Measurements from ENCODE around the gene GSTM2.

The GSTM2 gene

DNA sequence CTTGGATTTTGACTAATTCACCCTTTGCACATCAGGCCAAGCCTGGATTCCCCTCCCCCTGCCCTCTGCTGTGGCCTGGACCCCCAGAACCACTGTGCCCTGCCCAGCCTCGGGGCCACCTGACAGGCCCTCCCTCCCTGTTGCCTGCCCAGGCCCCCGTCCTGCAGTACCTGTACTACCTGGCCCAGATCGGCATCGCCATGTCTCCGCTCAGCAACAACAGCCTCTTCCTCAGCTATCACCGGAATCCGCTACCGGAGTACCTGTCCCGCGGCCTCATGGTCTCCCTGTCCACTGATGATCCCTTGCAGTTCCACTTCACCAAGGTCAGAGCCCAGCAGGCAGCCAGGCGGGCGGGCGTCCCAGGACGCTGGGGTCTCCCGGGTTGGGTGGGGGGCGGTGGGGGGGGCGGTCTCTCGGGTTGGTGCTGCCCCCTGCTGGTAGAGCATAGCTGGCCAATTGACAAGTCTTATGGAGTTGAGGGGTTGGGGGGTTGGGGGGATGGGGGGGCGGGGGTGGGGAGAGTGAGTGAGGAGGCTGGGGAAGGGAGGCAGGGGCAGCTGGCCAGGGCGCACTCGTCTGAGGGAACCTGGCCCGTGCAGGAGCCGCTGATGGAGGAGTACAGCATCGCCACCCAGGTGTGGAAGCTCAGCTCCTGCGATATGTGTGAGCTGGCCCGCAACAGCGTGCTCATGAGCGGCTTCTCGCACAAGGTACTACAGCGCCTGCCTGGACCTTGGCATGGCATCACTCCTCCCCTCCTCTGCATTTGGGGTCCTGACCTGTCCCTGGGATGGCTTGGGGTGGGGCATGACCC lies 37.6 kb upstream of the GSTM2 start:
- peak; percentile 57 for DNase-seq

DNA sequence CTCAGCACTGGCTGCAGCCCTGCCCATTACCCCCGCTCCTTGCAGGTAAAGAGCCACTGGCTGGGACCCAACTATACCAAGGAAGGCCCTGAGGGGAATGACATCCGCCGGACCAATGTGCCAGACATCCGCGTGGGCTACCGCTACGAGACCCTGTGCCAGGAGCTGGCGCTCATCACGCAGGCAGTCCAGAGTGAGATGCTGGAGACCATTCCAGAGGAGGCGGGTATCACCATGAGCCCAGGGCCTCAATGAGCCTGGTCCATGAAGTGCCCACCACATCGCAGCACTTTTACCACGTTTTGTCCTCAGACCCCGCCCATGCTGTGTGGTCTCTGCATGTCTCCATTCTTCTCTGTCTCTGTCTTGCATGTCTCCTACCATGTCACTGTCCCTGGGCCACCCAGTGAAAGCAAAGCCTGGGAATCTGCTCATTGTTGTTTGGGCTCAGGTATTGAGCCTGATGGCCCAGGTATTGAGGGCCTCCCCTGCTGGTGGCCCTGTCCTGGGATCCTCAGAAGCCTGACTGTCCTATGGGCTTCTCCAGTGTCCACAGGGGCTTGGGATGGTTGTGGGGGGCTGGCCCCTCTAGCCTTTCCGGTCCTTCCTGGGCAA lies 36.9 kb upstream of the GSTM2 start:
- no peak for DNase-seq

DNA sequence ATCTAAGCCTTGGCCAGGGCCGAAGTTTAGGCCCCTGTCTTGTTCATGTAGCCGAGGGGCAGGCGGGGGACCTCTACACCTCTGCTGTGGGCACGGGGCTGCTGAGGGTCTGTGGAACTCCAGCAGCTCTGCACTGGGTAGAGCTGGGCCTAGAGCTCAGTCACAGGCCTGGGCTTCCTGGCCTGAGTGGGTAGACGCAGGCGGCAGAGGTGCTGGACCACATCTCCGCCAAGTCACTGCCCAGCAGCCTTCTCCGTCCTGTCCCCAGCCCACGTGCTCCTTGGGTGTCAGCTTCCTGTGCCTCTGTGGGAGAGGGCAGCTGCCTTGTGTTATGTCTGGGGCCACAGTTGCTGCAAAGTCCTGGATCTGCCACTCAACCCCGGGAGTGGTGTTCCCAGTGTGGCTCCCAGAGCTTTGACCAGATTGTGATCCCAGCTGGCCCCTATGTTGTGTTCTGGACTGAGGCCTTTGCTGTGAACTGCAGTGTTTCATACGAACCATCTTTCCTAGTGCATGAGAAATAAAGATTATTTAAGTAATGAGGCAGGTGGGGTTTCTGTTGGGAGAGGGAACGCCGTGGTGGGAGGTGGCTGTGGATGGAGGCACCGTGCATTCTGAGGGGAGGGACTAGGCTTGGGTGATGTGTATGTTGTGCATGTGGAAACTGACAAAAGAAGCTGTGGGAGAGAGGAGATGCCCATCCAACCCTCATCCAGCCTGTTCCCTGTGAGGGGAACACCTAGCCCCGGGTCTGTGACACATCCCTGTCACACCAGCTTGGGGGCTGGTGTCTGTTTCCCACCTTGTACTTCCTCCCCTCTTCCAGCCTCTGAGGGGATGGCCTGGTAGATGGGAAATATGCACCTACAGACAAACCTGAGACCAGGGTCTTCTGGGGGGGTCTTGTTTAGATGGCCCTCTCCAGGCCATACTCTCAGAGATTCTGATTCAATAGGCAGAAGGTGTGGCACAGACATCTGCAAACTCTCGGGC lies 36.0 kb upstream of the GSTM2 start:
- DNase-seq = no peak

DNA sequence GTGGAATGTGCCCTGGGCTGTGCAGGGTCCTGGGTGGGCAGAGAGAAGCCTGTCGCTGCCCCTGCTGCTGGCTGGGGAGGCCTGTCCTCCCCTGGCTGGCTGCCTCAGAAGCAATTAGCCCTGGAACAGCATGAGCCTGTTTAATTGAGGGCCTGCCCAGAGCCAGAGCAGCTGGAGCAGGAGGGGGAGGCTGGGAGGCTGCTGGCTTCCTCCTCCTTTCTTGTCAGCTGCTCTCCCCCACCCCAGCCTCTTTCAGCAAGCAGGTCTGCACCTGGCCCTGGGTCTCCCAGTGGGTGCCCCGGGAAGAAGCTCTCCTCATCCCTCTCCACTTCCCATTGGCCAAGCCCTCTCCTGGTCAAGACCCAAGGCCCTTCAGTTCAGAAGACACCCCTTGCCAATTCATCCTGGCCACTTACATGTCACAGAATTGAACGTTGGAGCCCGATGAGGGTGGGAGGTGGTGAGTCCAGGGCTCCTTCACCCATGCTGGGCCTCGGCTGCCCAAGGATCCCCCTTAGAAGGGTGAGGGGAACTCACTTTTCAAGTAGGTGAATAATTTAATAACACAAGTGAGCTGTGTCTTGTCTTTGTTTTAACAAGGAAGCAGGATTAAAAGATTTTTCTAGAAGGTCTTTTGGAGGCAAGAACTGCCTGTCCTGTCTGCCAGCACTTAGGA lies 35.0 kb upstream of the GSTM2 start:
- DNase-seq = no peak

DNA sequence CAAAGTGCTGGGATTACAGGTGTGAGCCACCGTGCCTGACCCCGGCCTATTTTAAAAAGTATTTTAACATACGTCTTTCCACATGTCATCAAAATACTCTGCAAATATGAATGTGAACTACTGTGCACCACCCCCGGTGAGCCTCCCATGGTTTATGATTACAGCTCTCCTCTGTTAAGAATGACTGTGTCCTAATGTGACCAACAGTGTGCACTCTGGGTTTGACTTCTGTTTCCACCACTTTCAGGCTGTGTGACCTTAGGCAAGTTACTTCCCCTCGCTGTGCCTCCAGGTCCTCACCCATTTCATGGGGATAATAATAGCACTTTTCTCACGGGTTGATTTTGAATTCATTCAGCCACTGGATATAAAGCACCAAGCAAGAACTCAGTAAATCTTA lies 33.6 kb upstream of the GSTM2 start:
- DNase-seq = no peak

GRCh38 chr1:109634771-109635750 lies 32.8 kb upstream of the GSTM2 start:
- DNase-seq = no peak

DNA sequence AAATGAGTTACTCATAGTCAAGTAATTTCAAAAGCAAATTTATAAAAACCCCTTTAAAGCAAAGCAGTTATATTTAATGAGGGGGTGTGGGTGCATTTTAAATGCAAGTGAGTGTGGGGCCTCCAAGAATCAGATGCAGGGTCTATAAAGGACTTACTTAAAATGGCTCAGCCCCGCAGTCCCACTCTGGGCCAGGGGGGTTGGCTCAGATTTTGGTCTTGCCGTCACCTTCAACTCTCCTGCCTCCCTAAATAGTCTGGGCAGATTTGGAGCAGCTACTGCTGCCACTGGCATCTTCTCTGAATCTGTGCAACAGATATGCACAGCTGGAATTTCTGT lies 32.0 kb upstream of the GSTM2 start:
- no peak for DNase-seq

DNA sequence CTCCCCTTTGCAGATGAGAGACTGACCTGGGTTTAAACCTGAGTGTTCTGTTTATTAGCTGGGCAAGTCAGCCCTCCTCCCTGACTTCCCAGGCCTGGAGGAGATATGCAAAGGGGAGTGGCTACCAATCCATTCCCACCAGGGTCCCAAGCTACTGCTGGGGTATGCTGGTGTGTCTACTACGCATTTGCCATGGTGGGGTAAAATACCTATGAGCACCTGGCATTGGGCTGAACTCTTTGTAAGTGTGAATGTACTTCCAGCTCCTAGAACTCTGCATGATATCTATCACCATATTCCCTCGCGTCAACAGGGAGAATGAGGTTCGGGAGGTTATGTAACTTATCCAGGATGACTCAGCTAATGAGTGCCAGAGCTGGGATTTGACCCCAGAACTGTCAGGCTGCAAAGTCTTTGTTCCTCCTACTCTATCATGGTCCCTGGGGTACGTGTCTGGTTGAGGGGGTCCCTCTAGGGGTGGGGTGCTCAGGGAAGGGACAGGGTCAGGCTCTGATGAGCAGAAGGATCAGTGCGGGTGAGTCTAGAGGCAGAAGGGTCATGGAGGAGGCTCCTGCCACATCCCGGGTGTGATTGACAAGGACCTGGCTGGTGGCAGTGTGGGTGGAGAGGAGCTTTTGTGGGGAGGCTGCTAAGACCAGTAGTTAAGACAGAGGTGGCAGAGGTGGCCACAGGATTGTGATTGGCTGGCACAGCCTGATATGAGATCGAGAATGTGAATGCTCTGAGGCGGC lies 31.5 kb upstream of the GSTM2 start:
- no peak for DNase-seq

- DNase-seq = no peak
These were observed 30.4 kb upstream of the GSTM2 start for GRCh38 chr1:109637446-109637845.

DNA sequence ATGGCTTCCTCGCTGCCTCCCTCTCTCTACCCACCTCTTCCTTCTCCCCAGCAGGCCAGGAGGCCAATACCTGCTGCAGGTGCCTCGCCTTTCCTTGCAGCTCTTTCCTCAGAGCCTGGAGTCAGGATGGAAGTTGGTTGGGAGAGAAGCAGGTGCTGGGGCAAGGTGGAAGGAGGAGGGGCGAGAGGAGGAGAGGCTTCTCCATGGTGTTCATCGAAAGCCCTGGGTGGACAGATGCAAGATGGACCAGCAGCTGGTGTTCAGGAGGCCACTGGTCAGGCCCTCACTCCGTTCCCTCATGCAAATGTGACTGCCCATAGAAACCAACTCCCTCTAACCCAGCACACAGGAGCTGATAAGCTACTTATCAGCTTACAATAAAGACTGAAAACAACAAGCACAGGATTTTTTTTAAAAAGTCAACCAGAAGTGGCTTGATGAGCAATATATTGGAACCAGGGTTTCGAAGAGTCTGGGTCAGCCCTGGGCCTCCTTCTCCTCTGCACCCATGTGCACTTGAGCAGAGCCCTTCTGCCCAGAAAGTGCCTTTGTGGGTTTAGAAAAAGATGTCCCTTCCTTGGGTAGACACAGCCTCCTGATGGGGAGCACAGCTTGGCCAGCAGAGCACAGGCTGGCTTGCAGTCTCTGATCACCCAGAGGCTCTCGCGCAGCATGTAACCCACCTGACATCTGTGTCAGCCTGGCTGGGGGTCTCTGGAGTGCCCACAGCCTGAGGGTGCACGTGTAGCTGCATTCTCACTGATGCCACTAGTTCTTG lies 28.6 kb upstream of the GSTM2 start:
- DNase-seq = no peak

GRCh38 chr1:109639841-109640184 lies 28.0 kb upstream of the GSTM2 start:
- DNase-seq = no peak

DNA sequence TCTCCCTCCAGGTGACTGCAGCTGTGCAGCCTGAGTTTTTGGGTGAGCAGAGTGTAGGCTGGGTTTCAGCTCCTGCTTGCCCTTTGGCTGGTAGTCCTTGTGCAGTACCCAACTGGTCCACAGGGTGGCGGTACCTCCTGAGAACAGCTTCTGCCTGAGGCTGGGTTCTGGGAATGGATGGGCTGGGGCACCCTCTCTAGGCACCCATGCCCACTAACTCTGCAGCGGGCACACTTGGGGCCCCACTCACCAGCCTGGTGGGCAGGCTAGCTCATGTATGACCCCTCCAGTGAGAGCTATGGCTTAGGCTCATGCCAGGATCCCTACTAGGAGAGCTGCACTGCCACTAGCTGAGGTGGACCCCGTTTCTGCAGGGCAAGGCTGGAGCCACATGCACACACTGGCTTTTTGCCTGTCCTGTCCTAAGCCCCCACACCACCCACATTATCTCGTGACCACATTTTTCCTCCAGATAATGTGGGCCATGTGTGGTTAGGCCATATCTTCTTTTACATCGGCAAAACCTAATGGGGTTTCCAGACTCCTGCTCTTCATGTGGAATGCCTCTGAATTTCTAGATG lies 27.5 kb upstream of the GSTM2 start:
- DNase-seq = peak; percentile 95

DNA sequence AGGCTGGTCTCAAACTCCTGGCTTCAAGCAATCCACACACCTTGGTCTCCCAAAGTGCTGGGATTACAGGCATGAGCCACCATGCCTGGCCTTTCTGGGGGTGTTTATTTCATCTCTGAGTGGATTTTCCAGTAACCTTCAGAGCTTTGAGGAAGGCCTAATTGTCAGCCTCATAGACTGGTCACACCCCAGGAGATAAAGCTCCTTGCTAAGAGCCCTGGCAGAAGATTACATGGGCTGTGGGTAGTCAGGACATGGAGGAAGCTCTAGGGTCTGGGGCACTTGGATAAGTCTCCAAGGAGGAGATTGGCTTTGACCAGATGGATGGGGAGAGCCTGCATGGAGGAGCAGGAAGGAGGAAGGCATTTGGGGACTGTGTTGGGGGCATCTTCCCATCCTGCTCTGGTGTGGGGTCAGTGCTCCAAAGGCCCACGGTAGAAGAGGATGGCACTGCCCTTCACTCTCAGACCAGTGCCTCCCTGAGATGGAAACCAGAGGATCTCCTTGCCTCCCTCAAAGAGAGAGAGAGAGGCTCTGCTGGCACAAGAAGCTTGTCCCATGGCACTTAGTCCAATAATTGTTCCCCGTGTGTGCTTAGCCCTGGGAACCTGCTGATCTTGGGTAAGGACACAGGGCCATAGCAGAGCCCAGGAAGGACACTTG lies 26.6 kb upstream of the GSTM2 start:
- DNase-seq = no peak

DNA sequence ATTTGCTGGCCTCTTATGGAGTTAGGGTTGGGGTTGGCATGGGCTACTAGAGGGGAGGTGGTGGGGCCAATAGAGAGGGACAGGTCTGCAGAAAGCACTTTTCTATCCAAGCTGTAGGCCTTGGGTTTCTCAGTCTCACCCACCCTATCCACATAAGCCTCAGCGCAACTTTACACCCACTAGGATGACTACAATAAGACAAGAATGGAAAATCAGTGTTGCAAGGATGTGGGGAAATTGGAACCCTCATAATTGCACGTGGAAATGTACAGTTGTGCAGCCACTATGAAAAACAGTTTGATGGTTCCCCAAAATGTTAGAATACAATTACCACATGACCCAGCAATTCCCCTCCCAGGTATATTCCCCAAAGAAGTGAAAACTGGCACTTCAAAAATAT lies 26.0 kb upstream of the GSTM2 start:
- DNase-seq = no peak

GRCh38 chr1:109642626-109643025 lies 25.2 kb upstream of the GSTM2 start:
- DNase-seq = no peak

- peak; percentile 89 for DNase-seq
These were observed 24.2 kb upstream of the GSTM2 start for GRCh38 chr1:109643385-109644230.

GRCh38 chr1:109644670-109645069 lies 23.2 kb upstream of the GSTM2 start:
- no peak for DNase-seq

- DNase-seq = no peak
These were observed 18.4 kb upstream of the GSTM2 start for GRCh38 chr1:109649491-109649914.
